ENCODE data around the gene PHLDA3.

PHLDA3 gene

DNA sequence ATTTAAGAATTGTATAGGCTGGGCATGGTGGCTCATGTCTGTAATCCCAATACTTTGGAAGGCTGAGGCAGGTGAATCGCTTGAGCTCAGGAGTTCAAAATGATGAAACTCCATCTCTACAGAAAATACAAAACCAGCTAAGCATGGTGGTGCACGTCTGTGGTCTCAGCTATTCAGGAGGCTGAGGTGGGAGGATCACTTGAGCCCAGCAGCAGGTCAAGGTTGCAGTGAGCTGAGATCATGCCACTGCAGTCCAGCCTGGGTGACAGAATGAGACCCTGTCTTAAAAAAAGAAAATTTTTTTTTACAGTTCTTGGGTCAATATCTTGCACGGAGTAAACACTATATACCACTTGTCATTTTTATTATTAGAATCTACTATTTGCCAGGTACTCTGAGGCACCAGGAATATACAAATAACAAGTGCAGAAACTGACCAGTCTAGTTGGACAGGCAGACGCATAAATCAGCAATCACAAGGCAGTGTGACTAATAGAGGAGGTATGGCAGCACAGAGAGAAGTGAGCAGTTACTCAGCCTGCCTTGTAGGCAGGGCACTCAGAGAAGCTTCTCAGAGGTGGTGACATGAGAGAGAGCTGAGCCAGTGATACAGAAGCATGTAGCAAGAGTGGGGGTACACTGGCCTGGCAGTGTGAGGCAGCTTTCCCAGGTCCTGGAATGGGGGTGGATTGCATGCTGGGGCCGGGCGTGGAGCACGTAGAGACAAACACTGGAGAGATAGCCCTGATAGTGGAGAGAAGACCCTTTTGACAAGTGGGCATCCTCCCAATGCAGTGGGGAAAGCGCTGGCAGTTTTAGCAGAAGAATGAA lies 8.0 kb downstream of the PHLDA3 start:
- no peak for DNase-seq

DNA sequence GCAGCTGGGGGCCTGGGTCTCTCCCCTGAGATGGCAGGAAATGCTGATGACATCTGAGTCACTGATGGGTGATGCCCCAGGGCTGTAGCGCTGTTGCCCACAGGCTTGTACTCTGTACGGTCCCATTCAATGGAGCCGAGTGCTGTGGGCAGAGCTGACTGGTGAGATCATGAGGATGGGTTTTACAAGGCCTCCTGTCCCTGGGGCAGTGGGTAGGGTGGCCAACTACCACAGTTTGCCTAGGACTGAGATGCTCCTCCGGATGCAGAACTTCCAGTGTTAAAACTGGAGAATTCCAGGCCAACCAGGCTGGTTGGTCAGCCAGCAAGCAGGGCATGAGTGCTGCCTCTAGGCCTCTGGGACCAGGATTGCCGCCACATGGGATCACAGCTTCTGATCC lies 9.2 kb downstream of the PHLDA3 start:
- DNase-seq: no peak

- no peak for DNase-seq
Measured at GRCh38 chr1:201459052-201459451, 9.9 kb downstream of the PHLDA3 start.

- DNase-seq: no peak
Measured at GRCh38 chr1:201457508-201457960, 11.5 kb downstream of the PHLDA3 start.

- DNase-seq: no peak
Measured at GRCh38 chr1:201456499-201457309, 12.3 kb downstream of the PHLDA3 start.

DNA sequence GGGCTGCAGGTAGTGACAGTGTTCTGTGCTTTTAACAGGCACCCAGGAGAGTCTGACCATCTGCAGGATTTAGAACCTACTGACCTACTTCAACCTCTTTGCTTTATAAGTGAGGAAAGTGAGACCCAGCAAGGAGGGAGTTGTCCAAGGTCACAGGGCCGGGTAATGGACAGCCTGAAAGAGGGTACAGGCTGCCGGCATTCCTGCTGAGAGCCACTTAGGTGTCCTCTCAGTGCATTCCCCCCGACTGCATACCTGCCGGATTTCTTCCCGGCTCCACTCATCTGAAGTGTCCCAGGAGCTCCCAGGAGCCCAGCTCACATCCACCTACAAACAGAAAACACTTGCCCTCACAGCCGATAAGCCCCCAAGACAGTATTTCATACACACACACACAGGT lies 13.9 kb downstream of the PHLDA3 start:
- no peak for DNase-seq

GRCh38 chr1:201454608-201455007 lies 14.4 kb downstream of the PHLDA3 start:
- DNase-seq: peak; percentile 65

GRCh38 chr1:201452866-201453265 lies 16.1 kb downstream of the PHLDA3 start:
- no peak for DNase-seq

GRCh38 chr1:201450721-201451291 lies 18.2 kb downstream of the PHLDA3 start:
- DNase-seq: no peak

GRCh38 chr1:201448990-201449389 lies 20.0 kb downstream of the PHLDA3 start:
- no peak for DNase-seq

- peak; percentile 67 for DNase-seq
Measured at GRCh38 chr1:201447903-201448871, 20.8 kb downstream of the PHLDA3 start.

DNA sequence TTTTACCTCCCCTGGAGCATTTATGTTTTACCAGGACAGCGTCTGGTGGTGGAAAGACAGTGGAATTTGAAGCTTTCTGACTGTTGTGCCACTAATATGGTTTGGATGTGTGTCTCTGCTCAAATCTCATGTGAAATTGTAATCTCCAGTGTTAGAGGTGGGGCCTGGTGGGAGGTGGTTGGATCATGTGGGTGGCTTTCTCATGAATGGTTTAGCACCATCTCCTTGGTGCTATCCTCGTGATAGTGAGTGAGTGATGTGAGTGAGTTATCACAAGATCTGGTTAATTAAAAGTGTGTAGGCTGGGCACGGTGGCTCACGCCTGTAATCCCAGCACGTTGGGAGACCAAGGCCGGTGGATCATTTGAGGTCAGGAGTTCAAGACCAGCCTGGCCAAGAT lies 23.7 kb downstream of the PHLDA3 start:
- no peak for DNase-seq

DNA sequence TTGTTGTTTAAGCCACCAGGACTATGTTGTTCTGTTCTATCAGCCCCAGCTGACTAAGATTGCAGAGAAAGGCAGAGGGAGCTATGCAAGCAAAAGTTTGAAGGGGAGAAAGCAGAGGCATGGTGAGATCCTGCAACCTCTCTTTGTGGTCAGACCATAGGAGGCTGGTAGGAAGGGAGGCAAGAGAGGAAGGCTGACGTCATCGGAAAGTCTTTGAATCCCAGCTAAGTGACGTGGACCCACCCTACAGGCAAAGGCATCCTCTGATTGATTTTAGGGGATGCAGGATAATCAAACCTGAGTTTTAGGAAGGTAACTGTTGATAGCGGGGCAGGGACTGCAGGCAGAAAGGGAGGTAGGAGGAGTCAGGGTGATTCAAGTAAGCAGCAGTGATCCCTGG lies 24.2 kb downstream of the PHLDA3 start:
- DNase-seq: no peak

DNA sequence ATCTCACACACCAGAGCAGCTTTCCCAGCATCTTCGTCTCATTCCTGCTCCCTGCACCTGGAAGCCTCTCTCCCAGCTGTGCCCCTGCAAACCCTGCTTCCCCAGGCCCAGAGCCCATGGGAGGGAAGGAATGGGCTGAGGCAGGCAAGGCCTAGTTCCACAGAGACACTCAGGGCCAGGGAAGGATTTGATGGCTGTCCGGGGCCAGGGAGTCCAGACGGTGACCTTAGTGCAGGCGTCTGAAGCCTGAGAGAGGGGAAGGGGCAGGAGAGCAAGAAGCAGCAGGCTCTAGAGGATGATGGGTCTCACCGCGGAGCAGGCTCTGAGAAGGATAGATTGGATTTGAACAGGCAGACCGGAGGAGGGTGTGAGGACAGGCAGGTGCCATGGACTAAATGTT lies 25.2 kb downstream of the PHLDA3 start:
- DNase-seq: no peak

DNA sequence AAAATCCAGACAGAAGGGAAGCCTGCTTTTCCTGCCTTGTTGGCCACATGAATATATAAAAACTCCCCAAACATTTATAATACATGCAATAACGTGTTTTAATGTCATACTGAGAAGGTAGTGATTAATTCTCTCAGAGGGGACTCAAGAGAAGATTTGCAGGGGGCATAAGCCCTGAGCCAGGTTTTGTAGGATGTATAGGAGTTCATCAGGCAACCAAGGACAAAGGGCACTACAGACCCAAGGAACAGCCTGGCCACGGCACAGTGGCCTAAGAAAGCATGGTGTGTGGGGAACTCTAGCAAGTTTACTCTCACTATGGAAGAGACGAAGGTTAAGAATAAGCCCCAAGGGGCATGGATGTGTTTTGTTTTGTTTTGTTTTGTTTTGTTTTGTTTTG lies 32.0 kb downstream of the PHLDA3 start:
- no peak for DNase-seq

- DNase-seq: no peak
Measured at GRCh38 chr1:201436393-201436792, 32.6 kb downstream of the PHLDA3 start.

DNA sequence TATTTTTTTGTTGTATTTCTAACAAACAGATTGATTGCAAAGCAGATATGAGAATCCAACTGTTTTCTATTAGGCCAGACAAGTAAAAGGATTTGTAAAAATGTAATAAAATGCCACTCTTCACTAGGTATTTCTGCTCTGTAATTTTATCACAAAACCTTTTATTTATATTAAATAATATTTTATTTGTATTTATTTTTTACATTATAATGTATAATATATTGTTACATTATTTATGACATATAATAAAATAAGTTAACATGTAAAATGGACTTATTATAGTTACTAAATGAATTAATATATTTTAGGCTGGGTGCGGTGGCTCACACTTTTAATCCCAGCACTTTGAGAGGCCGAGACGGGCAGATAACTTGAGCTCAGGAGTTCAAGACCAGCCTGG lies 34.7 kb downstream of the PHLDA3 start:
- no peak for DNase-seq

DNA sequence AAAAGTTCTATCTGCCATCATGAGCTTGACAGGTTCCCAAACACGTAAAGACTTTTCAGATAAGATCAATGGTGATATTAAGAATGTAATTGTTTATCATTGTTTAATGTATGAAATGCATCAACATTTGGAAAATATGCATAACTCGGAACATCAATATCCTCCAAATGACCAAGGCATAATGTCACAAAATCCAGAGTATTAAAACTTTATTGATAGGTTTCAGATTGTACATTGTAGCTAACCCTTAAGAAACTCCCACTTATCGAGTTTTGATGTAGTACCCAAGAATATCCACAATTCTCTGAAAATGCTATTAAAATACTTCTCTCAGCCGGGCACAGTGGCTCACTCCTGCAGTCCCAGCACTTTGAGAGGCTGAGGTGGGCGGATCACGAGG lies 35.4 kb downstream of the PHLDA3 start:
- DNase-seq: no peak

GRCh38 chr1:201430776-201431175 lies 38.2 kb downstream of the PHLDA3 start:
- no peak for DNase-seq

DNA sequence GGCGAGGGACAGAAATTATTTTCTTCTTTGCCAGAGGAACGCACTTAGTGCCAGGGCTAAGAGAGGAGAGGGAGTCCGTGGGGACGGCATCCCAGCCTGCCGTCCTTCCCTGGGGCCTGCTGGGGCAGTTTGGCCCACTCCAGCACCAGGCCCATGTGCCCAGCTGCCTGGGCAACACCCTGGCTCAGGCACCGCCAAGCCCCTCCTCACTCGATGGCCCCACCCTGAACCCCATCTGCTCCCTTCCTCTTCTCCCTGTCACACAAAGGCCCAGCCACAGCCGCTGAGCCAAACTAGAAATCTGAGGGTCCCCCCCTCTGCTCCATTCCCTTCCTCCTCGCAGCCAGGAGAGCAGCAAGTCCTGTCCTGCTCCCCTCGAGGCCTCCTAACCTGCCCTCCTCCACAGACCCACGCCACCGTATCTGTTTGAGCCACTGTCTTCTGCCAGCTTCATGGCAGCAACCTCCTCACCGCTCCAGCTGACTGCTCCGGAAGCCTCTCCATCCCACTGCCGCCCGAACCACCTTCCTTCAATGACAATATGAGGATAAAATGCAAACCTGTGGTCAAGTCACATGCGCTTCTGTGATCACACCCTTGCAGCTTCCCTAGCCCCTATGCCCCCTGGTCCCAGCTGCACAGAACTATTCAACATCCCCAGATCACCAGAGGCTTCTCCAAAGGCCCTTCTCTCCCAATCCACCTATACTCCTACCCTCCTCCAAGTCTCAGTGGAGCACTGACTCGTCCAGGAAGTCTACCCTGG lies 39.1 kb downstream of the PHLDA3 start:
- DNase-seq: no peak

DNA sequence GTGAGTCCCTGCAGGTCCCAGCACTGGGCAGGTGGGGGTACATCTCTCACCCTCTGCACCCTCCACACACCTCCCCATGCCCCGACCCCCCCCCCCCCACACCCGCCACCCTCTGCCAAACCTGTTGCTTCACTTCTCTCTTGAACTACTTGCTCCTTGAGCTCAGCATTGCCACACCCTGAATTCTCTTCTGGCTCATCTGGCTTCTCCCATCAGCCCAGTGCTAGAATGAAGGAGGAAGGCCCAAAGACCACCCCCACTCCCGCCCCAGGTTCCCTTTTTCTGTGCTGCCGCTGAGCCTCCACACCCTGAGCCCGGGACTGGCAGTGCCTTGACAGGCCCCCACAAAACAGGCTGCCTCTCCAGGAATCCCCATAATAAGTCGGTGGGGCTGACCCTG lies 41.0 kb downstream of the PHLDA3 start:
- DNase-seq: no peak
